ENCODE data around the gene EPHB2. TPM values are rescaled to one million over a fixed set of nuclear protein-coding genes. Genes with fewer than 3 reads are reported as not detected.

EPHB2 gene
- total and polyA plus RNA-seq, 2 of the 4 experiments (the other 2 are of a cell fraction) = 52.3 to 58.8 TPM

DNA sequence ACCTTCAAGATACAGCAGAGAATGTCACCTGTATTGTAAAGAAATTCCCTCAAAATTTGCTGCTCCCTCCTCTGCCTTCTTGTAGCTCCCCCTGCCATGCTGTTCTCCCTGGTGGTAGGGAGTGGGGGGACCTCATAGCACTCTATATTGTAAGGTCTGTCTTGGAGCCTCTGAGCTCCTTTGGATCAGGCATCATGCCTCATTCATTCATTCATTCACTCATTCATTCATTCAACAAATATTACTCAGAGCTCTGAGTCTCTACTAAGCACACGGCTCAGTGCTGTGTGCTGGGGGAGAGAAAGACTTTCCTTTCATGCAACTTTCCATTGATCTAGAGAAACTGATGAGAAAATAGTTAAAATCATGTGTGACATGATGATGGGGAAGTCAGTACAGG is 27.1 kb upstream of the EPHB2 start:
- ATAC-seq (ENCODE audit: low read depth) (no peak), DNase-seq (no peak)
- H4K5ac ChIP-seq (ENCODE audit: low read depth, low read length) = no peak overlapping the region
- H3K9me1 ChIP-seq (ENCODE audit: insufficient read depth, low read length) = no peaks in the 10 kb centered on the region; the same call in 1 of the 2 replicates
- H3K23ac ChIP-seq (ENCODE audit: low read depth, low read length) = no peak overlapping the region
- no peak overlapping the region for H4K91ac ChIP-seq (ENCODE audit: insufficient read depth, low read depth, low read length)
- H3K4me3 ChIP-seq (ENCODE audit: insufficient read depth, low read depth, low read length) = no peak overlapping the region
- in situ Hi-C loops (cut with MboI; ENCODE audit: low sequenced_read_pairs) (no loop called here), intact Hi-C loops (cut with micrococcal nuclease) (no loop called here), dilution Hi-C loops (cut with HindIII; ENCODE audit: low sequenced_read_pairs, unreplicated experiment) (no loop called here)
- ChIA-PET CTCF (no interaction called here), POLR2A (ENCODE audit: unreplicated experiment) (no interaction called here)
- BruUV-seq (replicated peaks) = no TSS peak
- no peak overlapping the region for H2BK5ac ChIP-seq (ENCODE audit: low read depth, low read length, poor library complexity, severe bottlenecking)
- no peak overlapping the region for H2AK9ac ChIP-seq (replicated peaks; ENCODE audit: low read depth, low read length, poor library complexity)
- H4K8ac ChIP-seq (ENCODE audit: low read depth in 2 of 2, low read length in 2 of 2) = no peak overlapping the region
- H3K18ac ChIP-seq (ENCODE audit: low read depth, low read length) = no peak overlapping the region
- H3K79me1 ChIP-seq (ENCODE audit: low read depth in 1 of 2, low read length in 2 of 2) = no peaks in the 10 kb centered on the region
- H3K9me3 ChIP-seq (ENCODE audit: control insufficient read depth, insufficient read depth, low read length) = no peaks in the 10 kb centered on the region
- no CpG with 5 or more reads among the region's 1 CpG for WGBS, 2 experiments (ENCODE audit: extremely low coverage in 2 of 2, insufficient read length in 1 of 2)
- H4K20me1 ChIP-seq (ENCODE audit: insufficient read depth, low read length) = no peaks in the 10 kb centered on the region
- no peak overlapping the region for H3K27ac ChIP-seq (ENCODE audit: insufficient read depth, low read length)
- TF ChIP-seq MAZ (IDR thresholded peaks at IDR 0.05; ENCODE audit: borderline replicate concordance, low read depth, low read length) = no peak
- no peak for TF ChIP-seq POLR2A (IDR thresholded peaks at IDR 0.05; ENCODE audit: low read depth, low read length)
- TF ChIP-seq RFX5 (IDR thresholded peaks at IDR 0.05; ENCODE audit: low read depth, low read length) = no peak
- TF ChIP-seq CEBPB (IDR thresholded peaks at IDR 0.05; ENCODE audit: low read depth, low read length) = no peak
- TF ChIP-seq, protein P1, sequence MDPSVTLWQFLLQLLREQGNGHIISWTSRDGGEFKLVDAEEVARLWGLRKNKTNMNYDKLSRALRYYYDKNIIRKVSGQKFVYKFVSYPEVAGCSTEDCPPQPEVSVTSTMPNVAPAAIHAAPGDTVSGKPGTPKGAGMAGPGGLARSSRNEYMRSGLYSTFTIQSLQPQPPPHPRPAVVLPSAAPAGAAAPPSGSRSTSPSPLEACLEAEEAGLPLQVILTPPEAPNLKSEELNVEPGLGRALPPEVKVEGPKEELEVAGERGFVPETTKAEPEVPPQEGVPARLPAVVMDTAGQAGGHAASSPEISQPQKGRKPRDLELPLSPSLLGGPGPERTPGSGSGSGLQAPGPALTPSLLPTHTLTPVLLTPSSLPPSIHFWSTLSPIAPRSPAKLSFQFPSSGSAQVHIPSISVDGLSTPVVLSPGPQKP (IDR thresholded peaks at IDR 0.05; ENCODE audit: borderline replicate concordance, low read depth, low read length) = no peak
- TF ChIP-seq BHLHE40 (IDR thresholded peaks at IDR 0.05; ENCODE audit: low read depth, low read length) = no peak
- no peak for TF ChIP-seq CHD1 (IDR thresholded peaks at IDR 0.05; ENCODE audit: low read depth, low read length)
- no peak for TF ChIP-seq FOS (IDR thresholded peaks at IDR 0.05; ENCODE audit: low read depth, low read length)
- TF ChIP-seq MXI1 (IDR thresholded peaks at IDR 0.05; ENCODE audit: borderline replicate concordance, low read depth, low read length) = no peak
- no peak for TF ChIP-seq NFE2L2 (IDR thresholded peaks at IDR 0.05; ENCODE audit: low read depth, low read length)
- TF ChIP-seq RAD21 (IDR thresholded peaks at IDR 0.05; ENCODE audit: low read length) = no peak
- TF ChIP-seq, protein P2, sequence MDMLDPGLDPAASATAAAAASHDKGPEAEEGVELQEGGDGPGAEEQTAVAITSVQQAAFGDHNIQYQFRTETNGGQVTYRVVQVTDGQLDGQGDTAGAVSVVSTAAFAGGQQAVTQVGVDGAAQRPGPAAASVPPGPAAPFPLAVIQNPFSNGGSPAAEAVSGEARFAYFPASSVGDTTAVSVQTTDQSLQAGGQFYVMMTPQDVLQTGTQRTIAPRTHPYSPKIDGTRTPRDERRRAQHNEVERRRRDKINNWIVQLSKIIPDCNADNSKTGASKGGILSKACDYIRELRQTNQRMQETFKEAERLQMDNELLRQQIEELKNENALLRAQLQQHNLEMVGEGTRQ (IDR thresholded peaks at IDR 0.05; ENCODE audit: low read depth, low read length) = no peak
- no peak for TF ChIP-seq SMC3 (IDR thresholded peaks at IDR 0.05; ENCODE audit: low read depth, low read length)
- TF ChIP-seq MAFK (IDR thresholded peaks at IDR 0.05; ENCODE audit: low read depth, low read length) = no peak
- TF ChIP-seq, protein P3, sequence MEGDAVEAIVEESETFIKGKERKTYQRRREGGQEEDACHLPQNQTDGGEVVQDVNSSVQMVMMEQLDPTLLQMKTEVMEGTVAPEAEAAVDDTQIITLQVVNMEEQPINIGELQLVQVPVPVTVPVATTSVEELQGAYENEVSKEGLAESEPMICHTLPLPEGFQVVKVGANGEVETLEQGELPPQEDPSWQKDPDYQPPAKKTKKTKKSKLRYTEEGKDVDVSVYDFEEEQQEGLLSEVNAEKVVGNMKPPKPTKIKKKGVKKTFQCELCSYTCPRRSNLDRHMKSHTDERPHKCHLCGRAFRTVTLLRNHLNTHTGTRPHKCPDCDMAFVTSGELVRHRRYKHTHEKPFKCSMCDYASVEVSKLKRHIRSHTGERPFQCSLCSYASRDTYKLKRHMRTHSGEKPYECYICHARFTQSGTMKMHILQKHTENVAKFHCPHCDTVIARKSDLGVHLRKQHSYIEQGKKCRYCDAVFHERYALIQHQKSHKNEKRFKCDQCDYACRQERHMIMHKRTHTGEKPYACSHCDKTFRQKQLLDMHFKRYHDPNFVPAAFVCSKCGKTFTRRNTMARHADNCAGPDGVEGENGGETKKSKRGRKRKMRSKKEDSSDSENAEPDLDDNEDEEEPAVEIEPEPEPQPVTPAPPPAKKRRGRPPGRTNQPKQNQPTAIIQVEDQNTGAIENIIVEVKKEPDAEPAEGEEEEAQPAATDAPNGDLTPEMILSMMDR (conservative IDR thresholded peaks at IDR 0.05; ENCODE audit: low read depth, low read length) = no peak
- no peak overlapping the region for H3K14ac ChIP-seq (replicated peaks; ENCODE audit: low read depth, low read length)
- no peak overlapping the region for H2AFZ ChIP-seq (replicated peaks; ENCODE audit: low read length, poor library complexity)
- no peak overlapping the region for H2BK20ac ChIP-seq (ENCODE audit: low read depth, low read length)
- H3K4me1 ChIP-seq (ENCODE audit: control insufficient read depth, insufficient read depth, low read length) = peaks cover 7% of the 10 kb centered on the region
- H3K56ac ChIP-seq (ENCODE audit: extremely low read depth, insufficient read depth, low read length) = no peak overlapping the region
- H3K27me3 ChIP-seq (ENCODE audit: control insufficient read depth, insufficient read depth, low read length) = peaks cover 19% of the 10 kb centered on the region
- H3K4me2 ChIP-seq (ENCODE audit: low read depth, low read length) = no peak overlapping the region
- no peaks in the 10 kb centered on the region for H3K36me3 ChIP-seq (ENCODE audit: control insufficient read depth, insufficient read depth, low read length)
- H3K4ac ChIP-seq (ENCODE audit: low read depth, low read length) = no peak overlapping the region
- no peak overlapping the region for H2AK5ac ChIP-seq (ENCODE audit: low read depth, low read length)
- no peak overlapping the region for H2BK15ac ChIP-seq (ENCODE audit: low read depth, low read length)
- no peak overlapping the region for H3K9ac ChIP-seq (ENCODE audit: low read depth, low read length)
- no peak overlapping the region for H2BK120ac ChIP-seq (ENCODE audit: low read depth, low read length)

Measured in IMR-90 (cell line).